ENCODE measurements around the gene RNPS1.
A peak's percentile ranks its signal among the peaks of the same experiment; 100 is the strongest.

RNPS1 gene

GRCh38 chr16:2216330-2216729, 51.6 kb downstream of the RNPS1 start:
- no peak for DNase-seq (ENCODE audit: low read depth in 4 of 4, low spot score in 1 of 4)

GRCh38 chr16:2214719-2214968, 53.3 kb downstream of the RNPS1 start, which contains the start of gene PGP:
PGP (minus strand) TSS chr16:2214840; CDS start chr16:2214777, 63 bp downstream.
- no peak for DNase-seq (ENCODE audit: low read depth in 4 of 4, low spot score in 1 of 4)

- DNase-seq (ENCODE audit: low read depth in 4 of 4, low spot score in 1 of 4), result no peak
Observed at GRCh38 chr16:2213817-2214718, 53.9 kb downstream of the RNPS1 start.

GRCh38 chr16:2212362-2213324, 55.3 kb downstream of the RNPS1 start:
- no peak for DNase-seq (ENCODE audit: low read depth in 4 of 4, low spot score in 1 of 4)

- DNase-seq (ENCODE audit: low read depth in 4 of 4, low spot score in 1 of 4), result no peak
Observed at GRCh38 chr16:2211923-2212347, 56.0 kb downstream of the RNPS1 start.

- DNase-seq (ENCODE audit: low read depth in 4 of 4, low spot score in 1 of 4), result no peak
Observed at GRCh38 chr16:2210386-2211365, 57.2 kb downstream of the RNPS1 start, which contains the start of gene BRICD5. BRICD5 (minus strand) TSS chr16:2210863; CDS start chr16:2210833, 30 bp downstream.

- no peak for DNase-seq (ENCODE audit: low read depth in 4 of 4, low spot score in 1 of 4)
Observed at GRCh38 chr16:2210009-2210332, 58.0 kb downstream of the RNPS1 start.

- no peak for DNase-seq (ENCODE audit: low read depth in 4 of 4, low spot score in 1 of 4)
Observed at GRCh38 chr16:2209258-2210008, 58.5 kb downstream of the RNPS1 start.

GRCh38 chr16:2208772-2209171, 59.2 kb downstream of the RNPS1 start:
- no peak for DNase-seq (ENCODE audit: low read depth in 4 of 4, low spot score in 1 of 4)

GRCh38 chr16:2208308-2208707, 59.6 kb downstream of the RNPS1 start:
- DNase-seq (ENCODE audit: low read depth in 4 of 4, low spot score in 1 of 4), result no peak

- DNase-seq (ENCODE audit: low read depth in 4 of 4, low spot score in 1 of 4), result no peak
Observed at GRCh38 chr16:2207872-2208271, 60.1 kb downstream of the RNPS1 start.

- no peak for DNase-seq (ENCODE audit: low read depth in 4 of 4, low spot score in 1 of 4)
Observed at GRCh38 chr16:2206780-2207433, 61.0 kb downstream of the RNPS1 start.

GRCh38 chr16:2206420-2206779, 61.5 kb downstream of the RNPS1 start:
- DNase-seq (ENCODE audit: low read depth in 4 of 4, low spot score in 1 of 4), result no peak

GRCh38 chr16:2205967-2206313, 62.0 kb downstream of the RNPS1 start:
- no peak for DNase-seq (ENCODE audit: low read depth in 4 of 4, low spot score in 1 of 4)

- peak; percentile 77 to 85 (median 82) for DNase-seq (ENCODE audit: low read depth in 4 of 4, low spot score in 1 of 4)
Observed at GRCh38 chr16:2205104-2205966, 62.6 kb downstream of the RNPS1 start, which contains the start of gene MLST8. MLST8 (plus strand) TSS chr16:2205454; CDS start chr16:2206086, 632 bp downstream.

- no peak for DNase-seq (ENCODE audit: low read depth in 4 of 4, low spot score in 1 of 4)
Observed at GRCh38 chr16:2204416-2205103, 63.4 kb downstream of the RNPS1 start.
